Activated naive CD8-positive, alpha-beta T cell treated with anti-CD3 and anti-CD28 coated beads, Interleukin-2, amount 10 ng/mL, durations not matched to agents 7 days and 5 days (primary cell): ENCODE data around the gene SCMH1. TPM values are rescaled to one million over a fixed set of nuclear protein-coding genes. Genes with fewer than 3 reads are reported as not detected.

ENCODE experiments used
- ATAC-seq: fragments of 150-1000 bp; cut with Tn5 transposase; one replicate; pipeline ENCODE4 v1.10.0; 2021; ENCODE audit warnings: low read depth, moderate library complexity
- POLR2A ChIA-PET: fragments of 350-600 bp; sonication (Branson Sonifier 250); formaldehyde crosslinking; loops from one replicate; lab custom pipeline; 2021; ENCODE audit warnings: antibody characterized with exemption; lab: Charles Lee
- DNase-seq: peaks from one replicate; pipeline ENCODE4 v3.0.0; 2021
- H3K27ac Mint-ChIP-seq: one replicate; pipeline ENCODE4 v1.8.0; 2022; ENCODE audit warnings: mild to moderate bottlenecking, mixed read lengths
- H3K27me3 Mint-ChIP-seq: one replicate; pipeline ENCODE4 v1.8.0; 2022; ENCODE audit warnings: mild to moderate bottlenecking, moderate library complexity, mixed read lengths
- H3K36me3 Mint-ChIP-seq: one replicate; pipeline ENCODE4 v1.8.0; 2021; ENCODE audit warnings: mild to moderate bottlenecking, mixed read lengths
- H3K4me1 Mint-ChIP-seq: one replicate; pipeline ENCODE4 v1.8.0; 2021; ENCODE audit warnings: mixed read lengths
- H3K4me3 Mint-ChIP-seq: one replicate; pipeline ENCODE4 v1.8.0; 2022; ENCODE audit warnings: mild to moderate bottlenecking, moderate library complexity, mixed read lengths
- H3K9me3 Mint-ChIP-seq: one replicate; pipeline ENCODE4 v1.8.0; 2021; ENCODE audit warnings: mixed read lengths
- total RNA-seq, 2 experiments: library from RNA; stranded (reverse); gene quantifications; one replicate each; pipeline ENCODE4 v1.2.3, GENCODE V29; 2021

SCMH1 gene
- total RNA-seq, 2 experiments from 2014 or later, result 24.2 to 25.5 TPM

DNA sequence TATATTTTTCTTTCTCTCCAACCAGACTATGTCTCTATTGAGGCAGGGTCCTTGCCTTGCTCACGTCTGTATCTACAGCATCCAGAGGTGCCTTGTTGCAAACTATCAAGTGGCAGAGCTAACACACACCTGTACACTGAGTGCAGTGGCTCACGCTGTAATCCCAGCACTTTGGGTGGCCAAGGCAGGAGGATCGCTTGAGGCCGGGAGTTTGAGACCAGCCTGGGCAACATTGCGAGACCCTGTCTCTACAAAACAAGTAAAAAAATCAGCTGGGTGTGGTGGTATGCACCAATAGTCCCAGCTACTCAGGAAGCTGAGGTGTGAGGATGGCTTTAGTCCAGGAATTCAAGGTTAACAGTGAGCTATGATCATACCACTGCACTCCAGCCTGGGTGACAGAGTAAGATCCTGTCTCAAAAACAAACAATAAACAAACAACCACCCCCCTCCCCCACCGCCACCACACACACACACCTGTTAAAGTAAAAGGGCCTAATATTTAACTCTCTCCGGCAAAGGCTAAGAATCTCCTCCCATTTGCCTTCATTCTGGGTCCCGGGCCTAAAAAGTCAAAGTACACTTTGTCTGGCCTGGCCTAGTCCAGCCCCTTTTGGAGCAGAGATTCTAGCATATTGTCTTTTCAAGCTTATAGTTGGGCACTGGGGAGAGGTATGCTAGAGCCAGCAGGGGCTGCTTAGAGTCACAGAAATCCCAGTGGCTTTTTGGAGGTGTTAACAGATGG lies 211.1 kb downstream of the SCMH1 start:
- POLR2A ChIA-PET, result no interaction called here
- no peak for ATAC-seq
- H3K9me3 Mint-ChIP-seq, result peaks cover 1% of the 10 kb centered on the region

DNA sequence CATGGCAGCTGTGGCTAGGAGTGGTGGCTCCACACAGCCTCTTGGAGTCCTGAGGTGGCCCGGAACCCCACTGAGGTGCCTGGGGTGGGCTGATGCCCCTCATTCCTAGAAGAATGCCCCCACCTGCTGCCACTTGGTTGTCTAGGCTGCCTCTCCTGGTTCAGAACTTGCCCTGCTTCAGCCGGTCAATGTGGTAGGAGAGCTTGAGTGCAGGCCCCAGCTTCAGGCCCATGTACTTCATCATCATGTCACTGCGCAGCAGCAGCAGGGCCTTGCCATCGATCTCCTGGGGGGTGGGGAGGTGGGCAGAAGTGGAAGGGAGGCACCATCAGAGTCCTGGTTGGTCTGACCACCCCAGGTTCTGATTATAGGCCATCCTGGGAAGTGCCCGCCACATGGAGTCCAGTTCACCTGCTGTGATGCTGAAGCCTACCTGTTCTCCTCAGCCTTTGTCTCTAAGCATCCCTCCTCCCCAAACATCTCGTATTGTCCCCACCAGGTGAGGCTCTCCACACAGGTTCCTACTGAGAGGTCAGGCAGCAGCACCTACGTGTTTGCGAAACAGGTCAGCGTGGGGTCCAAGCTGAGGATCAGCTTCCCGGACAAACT lies 214.0 kb downstream of the SCMH1 start:
- H3K9me3 Mint-ChIP-seq, result peaks cover 1% of the 10 kb centered on the region
- H3K27ac Mint-ChIP-seq, result no peak overlapping the region
- H3K36me3 Mint-ChIP-seq, result peaks cover 24% of the 10 kb centered on the region
- H3K4me1 Mint-ChIP-seq, result peaks cover 9% of the 10 kb centered on the region
- POLR2A ChIA-PET, result no interaction called here
- no peak overlapping the region for H3K4me3 Mint-ChIP-seq
- H3K27me3 Mint-ChIP-seq, result no peaks in the 10 kb centered on the region
- DNase-seq (no peak), ATAC-seq (no peak)

More for the DNA sequence above, 211.1 kb downstream of the SCMH1 start:
- Mint-ChIP-seq H3K4me1 (peaks cover 5% of the 10 kb centered on the region), H3K27me3 (no peaks in the 10 kb centered on the region), H3K36me3 (peaks cover 29% of the 10 kb centered on the region), H3K27ac (no peak overlapping the region), H3K4me3 (no peak overlapping the region)
- DNase-seq, result no peak

DNA sequence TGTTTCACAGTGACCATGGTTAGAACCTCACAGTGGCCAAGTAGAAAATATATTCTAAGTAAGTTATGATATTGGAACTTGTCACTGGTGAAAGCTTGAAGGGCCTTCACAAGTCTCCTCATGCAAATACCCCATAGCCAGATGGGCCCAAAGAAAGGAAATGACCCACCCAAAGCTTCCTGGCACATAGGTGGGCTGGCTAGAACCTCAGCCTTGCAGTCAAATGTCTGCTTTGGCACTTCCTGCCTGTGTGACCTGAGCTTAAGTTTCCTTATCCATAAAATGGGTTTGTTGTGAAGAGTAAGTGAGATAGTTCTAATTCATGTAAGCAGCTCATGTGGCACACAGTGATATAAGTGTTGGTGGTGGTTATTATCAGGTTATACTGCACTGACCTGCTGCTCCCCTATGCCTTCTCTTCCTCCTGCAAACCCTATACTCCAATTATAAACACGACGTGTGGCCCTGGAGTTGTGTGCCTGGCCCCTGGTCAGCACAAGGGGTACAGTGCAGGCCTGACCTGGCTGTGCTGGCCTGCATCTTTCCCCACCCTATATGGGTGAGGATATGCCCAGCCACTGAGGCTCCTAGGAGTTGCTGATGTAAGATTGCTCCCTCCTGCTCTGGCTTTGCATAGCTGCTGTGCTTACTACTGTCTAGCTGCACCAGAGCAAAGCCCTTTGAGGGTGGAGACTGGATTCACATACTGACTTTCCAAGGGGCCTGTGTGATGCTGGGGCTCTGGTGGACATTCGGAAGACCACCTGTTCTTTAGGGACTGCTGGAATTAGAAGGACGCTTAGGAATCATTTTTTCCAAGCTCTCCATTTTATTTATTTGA lies 215.9 kb downstream of the SCMH1 start:
- Mint-ChIP-seq H3K4me3 (no peak overlapping the region), H3K27me3 (no peaks in the 10 kb centered on the region), H3K9me3 (no peaks in the 10 kb centered on the region), H3K4me1 (peaks cover 10% of the 10 kb centered on the region), H3K36me3 (peaks cover 13% of the 10 kb centered on the region), H3K27ac (peak overlapping the region; percentile 78)
- peak; percentile 34 for ATAC-seq
- POLR2A ChIA-PET, result interaction anchor here (0.7 to 1.5 kb wide), 2 partner anchors 46 to 452 kb away, joined by 3 to 4 read pairs; no protein-coding TSS in a partner anchor
- DNase-seq, result no peak

GRCh38 chr1:41024953-41025352 lies 217.2 kb downstream of the SCMH1 start:
- no peak overlapping the region for H3K27ac Mint-ChIP-seq
- no peaks in the 10 kb centered on the region for H3K27me3 Mint-ChIP-seq
- peaks cover 8% of the 10 kb centered on the region for H3K36me3 Mint-ChIP-seq
- no peak for DNase-seq
- peaks cover 11% of the 10 kb centered on the region for H3K4me1 Mint-ChIP-seq
- H3K9me3 Mint-ChIP-seq, result no peaks in the 10 kb centered on the region
- no peak overlapping the region for H3K4me3 Mint-ChIP-seq
- ATAC-seq, result no peak
- POLR2A ChIA-PET, result interaction anchor here (1.5 kb wide), 1 partner anchor 45 kb away, joined by 3 read pairs; no protein-coding TSS in a partner anchor

DNA sequence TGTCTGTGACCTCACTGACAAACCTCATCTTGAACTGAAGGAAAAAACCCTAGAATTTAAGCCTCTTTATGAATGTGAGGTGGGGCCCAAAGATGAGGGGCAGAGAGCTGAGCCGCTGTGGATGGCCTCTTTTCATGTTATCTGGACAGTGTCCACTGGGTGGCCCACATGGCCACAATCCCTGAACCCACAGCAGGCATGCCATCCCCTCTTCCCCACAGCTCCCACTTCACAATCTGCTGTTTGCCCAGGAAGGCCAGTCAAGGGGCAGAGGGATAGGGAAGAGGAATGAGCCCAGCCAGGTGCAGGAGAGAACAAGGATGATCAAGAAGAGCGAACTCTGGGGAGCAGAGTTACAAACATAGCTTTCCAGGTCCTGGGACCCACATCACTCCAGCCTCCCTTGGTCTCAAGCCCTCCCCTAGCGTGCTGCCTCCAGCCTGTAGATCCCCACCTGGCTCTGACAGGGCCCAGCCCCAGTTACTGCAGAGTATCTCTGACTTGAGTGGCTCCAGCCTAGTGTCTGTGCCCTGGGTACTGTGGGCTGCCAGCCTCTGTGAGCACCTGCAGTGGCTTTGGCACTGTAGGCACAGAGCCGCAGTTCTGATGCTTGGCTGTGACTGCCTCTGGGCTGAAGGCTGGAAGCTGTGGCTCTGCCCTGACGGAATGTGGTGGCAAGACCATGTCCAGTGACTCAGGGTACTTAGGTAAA lies 218.7 kb downstream of the SCMH1 start:
- ATAC-seq (no peak), DNase-seq (no peak)
- POLR2A ChIA-PET, result no interaction called here
- Mint-ChIP-seq H3K4me3 (no peak overlapping the region), H3K27me3 (no peaks in the 10 kb centered on the region), H3K4me1 (peaks cover 11% of the 10 kb centered on the region), H3K27ac (no peak overlapping the region), H3K9me3 (no peaks in the 10 kb centered on the region), H3K36me3 (peaks cover 11% of the 10 kb centered on the region)

- DNase-seq, result no peak
- no peak overlapping the region for H3K4me3 Mint-ChIP-seq
- no peaks in the 10 kb centered on the region for H3K9me3 Mint-ChIP-seq
- H3K27me3 Mint-ChIP-seq, result no peaks in the 10 kb centered on the region
- no peak overlapping the region for H3K27ac Mint-ChIP-seq
- POLR2A ChIA-PET, result no interaction called here
- peaks cover 7% of the 10 kb centered on the region for H3K36me3 Mint-ChIP-seq
- H3K4me1 Mint-ChIP-seq, result peaks cover 11% of the 10 kb centered on the region
- no peak for ATAC-seq
Measured at GRCh38 chr1:41022424-41022823, 219.7 kb downstream of the SCMH1 start.

DNA sequence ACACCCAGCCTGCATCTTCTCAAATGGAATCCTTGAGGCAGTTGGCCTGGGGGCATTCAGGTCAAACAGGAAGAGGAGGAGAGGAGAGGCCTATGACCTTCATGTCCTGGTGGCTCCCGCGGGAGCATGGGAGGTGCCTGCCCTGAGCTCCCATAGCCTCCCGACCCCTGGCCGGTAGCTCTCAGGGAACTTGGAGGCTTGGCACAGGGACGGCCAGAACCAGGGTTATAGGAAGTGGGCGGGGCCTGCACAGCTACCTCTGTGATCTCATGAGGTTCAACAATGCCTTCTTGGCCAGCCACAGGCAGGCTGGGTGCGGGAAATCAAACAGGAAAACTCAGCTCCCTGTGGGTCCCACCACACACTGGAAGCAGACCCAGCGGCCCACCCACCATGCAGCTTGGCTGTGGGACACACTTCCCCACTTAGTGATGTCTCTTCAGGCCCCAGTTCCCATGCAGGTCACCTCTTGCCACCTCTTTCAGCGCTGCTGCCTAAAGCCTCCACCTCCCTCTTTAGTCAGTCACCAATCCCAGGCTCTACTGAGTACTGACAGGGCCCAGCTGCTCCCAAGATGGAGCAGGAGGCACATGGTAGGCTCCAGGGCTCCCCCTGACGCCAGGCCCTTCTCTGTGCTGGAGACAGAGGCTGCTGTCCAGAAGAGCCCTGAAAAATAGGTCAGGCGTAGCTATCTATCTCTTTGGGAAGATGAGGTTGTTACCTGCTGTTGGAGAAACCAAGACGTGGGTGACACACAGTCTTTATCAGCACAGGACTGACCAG lies 220.4 kb downstream of the SCMH1 start, which contains the start of gene SLFNL1:
Gene SLFNL1 (minus strand): TSS at position 200 of the 783 bp plus-strand sequence. CDS start 1,065 bp downstream, outside the sequence.
- H3K4me1 Mint-ChIP-seq, result peaks cover 11% of the 10 kb centered on the region

DNA sequence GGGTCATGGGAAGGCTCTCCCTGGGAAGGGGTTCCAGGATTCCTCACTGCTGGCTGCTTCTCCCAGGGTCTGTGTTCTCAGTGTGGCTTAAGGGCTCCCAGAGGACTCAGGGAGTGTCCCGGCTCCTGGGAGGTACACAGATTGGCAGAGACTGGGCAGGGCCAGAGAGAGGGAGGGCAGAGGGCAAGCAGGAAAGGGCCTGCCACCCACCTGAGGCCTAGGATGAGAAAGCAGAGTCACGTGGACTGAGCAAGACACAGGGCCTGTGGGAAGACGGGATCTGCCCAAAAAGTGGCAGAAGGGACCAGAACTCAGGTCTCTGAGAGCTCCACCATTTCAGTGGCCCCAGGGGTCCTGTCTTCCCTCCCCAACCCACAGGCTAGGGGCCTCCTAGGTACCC lies 221.5 kb downstream of the SCMH1 start:
- ATAC-seq, result no peak
- Mint-ChIP-seq H3K4me3 (no peak overlapping the region), H3K9me3 (no peaks in the 10 kb centered on the region), H3K27me3 (no peaks in the 10 kb centered on the region), H3K4me1 (peaks cover 5% of the 10 kb centered on the region), H3K27ac (no peak overlapping the region), H3K36me3 (peaks cover 4% of the 10 kb centered on the region)
- POLR2A ChIA-PET, result no interaction called here
- DNase-seq, result no peak

More for the DNA sequence above, 220.4 kb downstream of the SCMH1 start, which contains the start of gene SLFNL1:
- H3K27me3 Mint-ChIP-seq, result no peaks in the 10 kb centered on the region
- POLR2A ChIA-PET, result interaction anchor here (0.9 kb wide), 1 partner anchor 12 kb away, joined by 3 read pairs; no protein-coding TSS in a partner anchor
- DNase-seq (no peak), ATAC-seq (no peak)
- peaks cover 6% of the 10 kb centered on the region for H3K36me3 Mint-ChIP-seq
- H3K4me3 Mint-ChIP-seq, result no peak within 1 kb of the TSS
- H3K27ac Mint-ChIP-seq, result peak within 1 kb of the TSS; percentile 68
- H3K9me3 Mint-ChIP-seq, result no peaks in the 10 kb centered on the region

DNA sequence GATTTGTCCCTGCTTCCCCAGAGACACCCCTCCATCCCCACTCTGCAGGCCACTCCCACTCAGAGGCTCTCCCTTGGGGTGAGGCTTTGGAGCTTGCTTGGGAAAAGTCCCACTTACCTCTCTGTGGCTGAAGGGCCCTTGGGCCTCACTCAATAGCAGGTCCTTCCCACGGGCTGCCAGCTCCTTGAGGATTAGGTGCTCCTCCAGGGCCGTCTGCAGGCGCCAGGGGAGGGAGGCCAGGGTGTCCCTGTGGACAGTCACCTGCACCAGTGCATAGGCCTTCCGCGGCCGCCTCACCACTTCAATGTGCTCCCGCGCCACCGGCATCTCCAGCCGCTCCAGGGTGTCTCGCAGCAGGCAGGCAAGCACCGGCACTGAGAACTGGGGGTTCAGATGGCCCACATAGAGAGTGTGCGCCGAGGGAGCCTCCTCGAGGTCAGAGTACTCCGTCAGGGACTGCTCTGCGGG lies 222.0 kb downstream of the SCMH1 start:
- H3K4me3 Mint-ChIP-seq, result no peak overlapping the region
- H3K27ac Mint-ChIP-seq, result no peak overlapping the region
- peaks cover 5% of the 10 kb centered on the region for H3K4me1 Mint-ChIP-seq
- no peaks in the 10 kb centered on the region for H3K27me3 Mint-ChIP-seq
- POLR2A ChIA-PET, result no interaction called here
- no peaks in the 10 kb centered on the region for H3K9me3 Mint-ChIP-seq
- ATAC-seq (no peak), DNase-seq (no peak)
- peaks cover 4% of the 10 kb centered on the region for H3K36me3 Mint-ChIP-seq

- H3K27ac Mint-ChIP-seq, result no peak overlapping the region
- H3K4me3 Mint-ChIP-seq, result no peak overlapping the region
- ATAC-seq (no peak), DNase-seq (no peak)
- no peaks in the 10 kb centered on the region for H3K27me3 Mint-ChIP-seq
- no peaks in the 10 kb centered on the region for H3K9me3 Mint-ChIP-seq
- H3K36me3 Mint-ChIP-seq, result peaks cover 9% of the 10 kb centered on the region
- H3K4me1 Mint-ChIP-seq, result peaks cover 7% of the 10 kb centered on the region
- POLR2A ChIA-PET, result no interaction called here
Measured at GRCh38 chr1:41019353-41019745, 222.8 kb downstream of the SCMH1 start.

DNA sequence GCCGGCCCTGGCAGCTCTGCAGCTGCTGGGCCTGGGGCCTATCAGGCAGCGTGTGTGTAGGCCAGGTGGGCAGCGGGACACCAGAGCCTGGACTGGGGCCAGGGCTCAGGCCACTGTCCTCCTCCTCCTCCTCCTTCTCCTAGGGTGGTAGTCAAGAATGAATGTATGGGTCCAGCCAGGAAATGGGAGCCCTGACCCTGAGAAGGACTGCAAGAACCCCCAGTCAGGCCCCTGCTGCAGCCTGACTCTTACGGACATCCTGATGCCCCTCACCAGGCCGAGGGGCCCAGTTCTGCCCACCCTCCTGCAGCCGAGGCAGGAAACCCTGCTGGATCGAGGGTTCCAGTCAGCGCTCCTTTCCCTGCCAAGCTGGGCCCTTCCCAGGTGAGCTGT lies 224.1 kb downstream of the SCMH1 start:
- no peak for DNase-seq
- Mint-ChIP-seq H3K27ac (no peak overlapping the region), H3K4me1 (peaks cover 7% of the 10 kb centered on the region), H3K36me3 (peaks cover 11% of the 10 kb centered on the region), H3K27me3 (no peaks in the 10 kb centered on the region), H3K9me3 (no peaks in the 10 kb centered on the region), H3K4me3 (no peak overlapping the region)
- no peak for ATAC-seq
- POLR2A ChIA-PET, result no interaction called here
